GM19372 (cell line): Measurements from ENCODE around the gene APOC1.
"Not testable (repeated sequence)": the region's sequence is repeated elsewhere in the genome, so short reads cannot be mapped to it uniquely, and the experiment has no call there.

Experiments used
- ATAC-seq: cut with Tn5 transposase; IDR thresholded peaks from one replicate; pipeline ENCODE4 v1.9.1; 2021; ENCODE audit warnings: mild to moderate bottlenecking, low read depth, moderate library complexity; ENCODE audit not compliant: unreplicated experiment

Gene APOC1

GRCh38 chr19:44914433-44915206 lies at the start of gene APOC1:
APOC1 (plus strand) TSS chr19:44914608; CDS start chr19:44914892, 284 bp downstream.
- peak; percentile 95 for ATAC-seq

- no peak for ATAC-seq
Measured at GRCh38 chr19:44865196-44865767, 49.1 kb upstream of the APOC1 start.

DNA sequence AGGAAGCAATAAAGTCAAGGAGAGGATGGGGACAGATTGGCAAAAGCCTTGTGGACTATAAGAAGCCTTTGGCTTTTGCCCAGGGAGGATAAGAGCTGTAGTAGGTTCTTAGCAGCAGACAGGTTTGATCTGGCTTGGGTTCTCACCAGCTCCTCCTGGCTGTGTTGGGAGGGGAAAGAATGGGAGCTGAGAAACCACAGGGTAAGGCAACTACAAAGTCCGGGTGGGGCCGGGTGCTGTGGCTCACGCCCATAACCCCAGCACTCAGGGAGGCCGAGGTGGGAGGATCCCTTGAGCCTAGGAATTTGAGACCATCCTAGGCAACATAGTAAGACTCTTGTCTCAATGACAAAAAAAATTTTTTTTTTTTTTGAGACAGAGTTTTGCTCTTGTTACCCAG lies 47.7 kb upstream of the APOC1 start:
- no peak for ATAC-seq

- no peak for ATAC-seq
Measured at GRCh38 chr19:44867578-44867977, 46.8 kb upstream of the APOC1 start.

GRCh38 chr19:44869733-44870470 lies 44.5 kb upstream of the APOC1 start:
- no peak for ATAC-seq

DNA sequence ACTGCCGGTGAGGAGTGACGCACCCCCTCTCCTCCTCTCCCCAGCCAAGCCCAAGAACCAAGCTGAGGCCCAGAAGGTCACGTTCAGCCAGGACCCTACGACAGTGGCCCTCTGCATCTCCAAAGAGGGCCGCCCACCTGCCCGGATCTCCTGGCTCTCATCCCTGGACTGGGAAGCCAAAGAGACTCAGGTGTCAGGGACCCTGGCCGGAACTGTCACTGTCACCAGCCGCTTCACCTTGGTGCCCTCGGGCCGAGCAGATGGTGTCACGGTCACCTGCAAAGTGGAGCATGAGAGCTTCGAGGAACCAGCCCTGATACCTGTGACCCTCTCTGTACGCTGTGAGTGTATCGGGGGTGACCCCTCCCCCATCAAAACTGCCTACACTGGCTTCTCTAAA lies 42.6 kb upstream of the APOC1 start:
- ATAC-seq, result no peak

- ATAC-seq, result no peak
Measured at GRCh38 chr19:44872661-44873060, 41.7 kb upstream of the APOC1 start.

GRCh38 chr19:44874317-44874716 lies 40.1 kb upstream of the APOC1 start:
- ATAC-seq, result no peak

- no peak for ATAC-seq
Measured at GRCh38 chr19:44875666-44876451, 38.5 kb upstream of the APOC1 start.

GRCh38 chr19:44876930-44877535 lies 37.4 kb upstream of the APOC1 start:
- ATAC-seq, result no peak

- ATAC-seq, result no peak
Measured at GRCh38 chr19:44878120-44878865, 36.1 kb upstream of the APOC1 start.

- no peak for ATAC-seq
Measured at GRCh38 chr19:44879309-44880065, 34.9 kb upstream of the APOC1 start.

GRCh38 chr19:44882063-44882462 lies 32.3 kb upstream of the APOC1 start:
- ATAC-seq, result no peak

GRCh38 chr19:44882619-44883397 lies 31.6 kb upstream of the APOC1 start:
- ATAC-seq, result not testable (repeated sequence)

- ATAC-seq, result no peak
Measured at GRCh38 chr19:44883922-44884321, 30.5 kb upstream of the APOC1 start.

GRCh38 chr19:44884566-44884965 lies 29.8 kb upstream of the APOC1 start:
- ATAC-seq, result no peak

GRCh38 chr19:44886141-44886540 lies 28.3 kb upstream of the APOC1 start:
- no peak for ATAC-seq

- no peak for ATAC-seq
Measured at GRCh38 chr19:44887648-44888047, 26.8 kb upstream of the APOC1 start.
